Mucosa of descending colon (tissue), 3 donors: ENCODE results near the gene NUSAP1. TPM values are rescaled to one million over a fixed set of nuclear protein-coding genes. Genes with fewer than 3 reads are reported as not detected.
"Not testable (repeated sequence)": the region's sequence is repeated elsewhere in the genome, so short reads cannot be mapped to it uniquely, and the experiment has no call there.

Experiments used
- ATAC-seq: fragments of 200-7000 bp; cut with Tn5 transposase; one replicate; pipeline ENCODE4 v1.9.1; 2020; ENCODE audit warnings: mild to moderate bottlenecking, moderate library complexity
- DNase-seq, 3 donors: peaks; one replicate each; pipeline ENCODE4 v3.0.0-alpha.2; 2020
- H3K36me3 ChIP-seq: fragments of 200-600 bp; one replicate; pipeline ENCODE4 v1.8.0; 2021; ENCODE audit warnings: low read depth, mild to moderate bottlenecking
- H3K4me1 ChIP-seq: fragments of 200-600 bp; one replicate; pipeline ENCODE4 v1.8.0; 2021; ENCODE audit warnings: low read depth, mild to moderate bottlenecking
- H3K4me3 ChIP-seq: fragments of 200-600 bp; one replicate; pipeline ENCODE4 v1.8.0; 2021; ENCODE audit warnings: mild to moderate bottlenecking
- H3K9me3 ChIP-seq: fragments of 200-600 bp; one replicate; pipeline ENCODE4 v1.8.0; 2021; ENCODE audit warnings: mild to moderate bottlenecking
- CTCF ChIP-seq: fragments of 200-600 bp; IDR thresholded peaks from one replicate; pipeline ENCODE4 v1.8.0; 2022; ENCODE audit warnings: antibody characterized with exemption, mild to moderate bottlenecking
- intact Hi-C, 2 donors: fragments of 100-400 bp; cut with DNase I in 1 of 2; cut with micrococcal nuclease in 1 of 2; formaldehyde crosslinking; loops; one replicate each; pipeline versions ENCODE4 v1.11.0 to v1.11.1; 2022; cut with DNase I, micrococcal nuclease
- long read RNA-seq, 2 donors: library from polyadenylated mRNA; unstranded; transcript quantifications; one replicate each; pipeline ENCODE4 v2.0.0, GENCODE V29; 2019 to 2021
- total RNA-seq, 3 donors: library from RNA; stranded (reverse); fragmentation: NEBNext Ultra II Directional in 2 of 3; extraction: Animal tissue kit (Norgen Biotek cat#: 25700) in 2 of 3; gene quantifications; one replicate each; pipeline versions ENCODE4 v1.2.1 to v1.2.4, GENCODE V29; 2021 to 2023
- donor health status: DM: no; HTN: no; CAD: no; lungs with moderate emphysema.
- donor health status: DM: no; HTN: no; CAD: no.
- donor health status: DM: no; HTN: yes; CAD: no.

Gene NUSAP1
- total RNA-seq, result 10 to 100 TPM in 1 of 3 donors, 1 to 10 TPM in 2; 3.8 to 31.5 (median 8.3) TPM
- long read RNA-seq, donor 1, partial matches to known transcripts, result 0 of 2 reads
- long read RNA-seq, donor 1, other reads (novel, unspliced or antisense), result 1 of 2 reads
- long read RNA-seq, donor 2, partial matches to known transcripts, result 14 of 21 reads
- long read RNA-seq, donor 2, other reads (novel, unspliced or antisense), result 3 of 21 reads

GRCh38 chr15:41332194-41333025 is at the start of gene NUSAP1, which contains the start of gene OIP5:
TSS of gene NUSAP1 (plus strand) at chr15:41332881. CDS start at chr15:41332958, 77 bp downstream.
TSS of gene OIP5 (minus strand) at chr15:41332591. CDS start at chr15:41332561, 30 bp downstream.
- H3K4me1 ChIP-seq, result peaks cover 23% of the 10 kb centered on the region
- H3K4me3 ChIP-seq, result peak within 1 kb of the TSS; percentile 58
- H3K36me3 ChIP-seq, result peaks cover 3% of the 10 kb centered on the region
- peak; percentile 99 for ATAC-seq
- no peaks in the 10 kb centered on the region for H3K9me3 ChIP-seq
- peak; percentile 78 for TF ChIP-seq CTCF
- peak; percentile 97 to 99 (median 98) for DNase-seq
- intact Hi-C loops, result no loop called here

- H3K36me3 ChIP-seq, ATAC-seq, intact Hi-C loops, H3K9me3 ChIP-seq: not testable (repeated sequence)
- H3K4me3 ChIP-seq, result peak overlapping the region; percentile 90
- H3K4me1 ChIP-seq, result peaks cover 15% of the 10 kb centered on the region
- peak in 2 of 3 donors; percentile 19 to 44 for DNase-seq
Measured at GRCh38 chr15:41282980-41283652, 49.6 kb upstream of the NUSAP1 start.

GRCh38 chr15:41283653-41284426 is 48.8 kb upstream of the NUSAP1 start:
- H3K4me3 ChIP-seq, result peak overlapping the region; percentile 90
- peaks cover 15% of the 10 kb centered on the region for H3K4me1 ChIP-seq
- intact Hi-C loops, result no loop called here
- peak; percentile 99 for ATAC-seq
- DNase-seq, result peak; percentile 97 to 99 (median 98)
- no peaks in the 10 kb centered on the region for H3K36me3 ChIP-seq
- no peak for TF ChIP-seq CTCF
- no peaks in the 10 kb centered on the region for H3K9me3 ChIP-seq

GRCh38 chr15:41284427-41285177 is 48.1 kb upstream of the NUSAP1 start:
- DNase-seq (peak in 1 of 3 donors; percentile 50), ATAC-seq (peak; percentile 37)
- no peak for TF ChIP-seq CTCF
- intact Hi-C loops, result no loop called here
- Histone ChIP-seq H3K36me3 (no peaks in the 10 kb centered on the region), H3K4me3 (peak overlapping the region; percentile 90), H3K4me1 (peaks cover 15% of the 10 kb centered on the region), H3K9me3 (no peaks in the 10 kb centered on the region)

- TF ChIP-seq CTCF, result no peak
- DNase-seq (peak in 1 of 3 donors; percentile 10), ATAC-seq (no peak)
- Histone ChIP-seq H3K4me3 (no peak overlapping the region), H3K36me3 (no peaks in the 10 kb centered on the region), H3K4me1 (peaks cover 15% of the 10 kb centered on the region), H3K9me3 (no peaks in the 10 kb centered on the region)
- intact Hi-C loops, result no loop called here
Measured at GRCh38 chr15:41285285-41285684, 47.4 kb upstream of the NUSAP1 start.
